Suprapubic skin (tissue), 4 donors: Measurements from ENCODE around the gene DDX4.

Source experiments
- EP300 ChIP-seq: sonication (generic); formaldehyde crosslinking; IDR thresholded peaks from one replicate; pipeline ENCODE4 v1.6.1; 2017; ENCODE audit warnings: antibody characterized with exemption
- POLR2A ChIP-seq, 2 donors: fragments of 450-650 bp; IDR thresholded peaks; one replicate each; pipeline ENCODE4 v1.6.1; 2017; ENCODE audit warnings: antibody characterized with exemption in 2 of 2, mild to moderate bottlenecking in 2 of 2, moderate library complexity in 2 of 2
- POLR2AphosphoS5 ChIP-seq, 3 donors: sonication (generic); formaldehyde crosslinking; IDR thresholded peaks; one replicate each; pipeline ENCODE4 v1.6.1; 2017; ENCODE audit warnings: antibody characterized with exemption in 3 of 3
- TF ChIP-seq, protein P1 (sequence below), 2 donors: fragments of 200-600 bp in 1 of 2; fragments of 450-650 bp in 1 of 2; sonication (generic) in 1 of 2; IDR thresholded peaks; one replicate each; pipeline ENCODE4 v1.5.1; 2016 to 2019; ENCODE audit warnings: antibody characterized with exemption in 2 of 2, mild to moderate bottlenecking in 1 of 2, moderate library complexity in 1 of 2

GRCh38 chr5:55771175-55771655, 33.4 kb downstream of the DDX4 start:
- TF ChIP-seq, protein P1, sequence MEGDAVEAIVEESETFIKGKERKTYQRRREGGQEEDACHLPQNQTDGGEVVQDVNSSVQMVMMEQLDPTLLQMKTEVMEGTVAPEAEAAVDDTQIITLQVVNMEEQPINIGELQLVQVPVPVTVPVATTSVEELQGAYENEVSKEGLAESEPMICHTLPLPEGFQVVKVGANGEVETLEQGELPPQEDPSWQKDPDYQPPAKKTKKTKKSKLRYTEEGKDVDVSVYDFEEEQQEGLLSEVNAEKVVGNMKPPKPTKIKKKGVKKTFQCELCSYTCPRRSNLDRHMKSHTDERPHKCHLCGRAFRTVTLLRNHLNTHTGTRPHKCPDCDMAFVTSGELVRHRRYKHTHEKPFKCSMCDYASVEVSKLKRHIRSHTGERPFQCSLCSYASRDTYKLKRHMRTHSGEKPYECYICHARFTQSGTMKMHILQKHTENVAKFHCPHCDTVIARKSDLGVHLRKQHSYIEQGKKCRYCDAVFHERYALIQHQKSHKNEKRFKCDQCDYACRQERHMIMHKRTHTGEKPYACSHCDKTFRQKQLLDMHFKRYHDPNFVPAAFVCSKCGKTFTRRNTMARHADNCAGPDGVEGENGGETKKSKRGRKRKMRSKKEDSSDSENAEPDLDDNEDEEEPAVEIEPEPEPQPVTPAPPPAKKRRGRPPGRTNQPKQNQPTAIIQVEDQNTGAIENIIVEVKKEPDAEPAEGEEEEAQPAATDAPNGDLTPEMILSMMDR (IDR thresholded peaks at IDR 0.05) = no peak
- no peak for TF ChIP-seq POLR2A (IDR thresholded peaks at IDR 0.05)
- no peak for TF ChIP-seq POLR2AphosphoS5 (IDR thresholded peaks at IDR 0.05)
- no peak for TF ChIP-seq EP300
